Ishikawa (cell line): ENCODE measurements around the gene STAG3.

ENCODE experiments used
- CEBPB ChIP-seq: IDR thresholded peaks from 2 replicates; pipeline ENCODE4 v1.6.1; 2012
- CREB1 ChIP-seq: IDR thresholded peaks from 2 replicates; pipeline ENCODE4 v1.6.1; 2012; ENCODE audit warnings: low read depth
- EGR1 ChIP-seq: IDR thresholded peaks from 2 replicates; pipeline ENCODE4 v1.6.1; 2012
- EP300 ChIP-seq: IDR thresholded peaks from 2 replicates; pipeline ENCODE4 v1.6.1; 2012; ENCODE audit warnings: borderline replicate concordance
- FOXM1 ChIP-seq: IDR thresholded peaks from 2 replicates; pipeline ENCODE4 v1.6.1; 2012; ENCODE audit warnings: low read depth, borderline replicate concordance
- NFIC ChIP-seq: IDR thresholded peaks from 2 replicates; pipeline ENCODE4 v1.6.1; 2012
- RAD21 ChIP-seq: IDR thresholded peaks from 2 replicates; pipeline ENCODE4 v1.6.1; 2012; ENCODE audit warnings: low read depth
- TAF1 ChIP-seq: IDR thresholded peaks from 2 replicates; pipeline ENCODE4 v1.6.1; 2012; ENCODE audit warnings: low read depth, mild to moderate bottlenecking
- TCF12 ChIP-seq: IDR thresholded peaks from 2 replicates; pipeline ENCODE4 v1.6.1; 2012; ENCODE audit warnings: low read depth
- TEAD4 ChIP-seq: IDR thresholded peaks from 2 replicates; pipeline ENCODE4 v1.6.1; 2012
- YY1 ChIP-seq: IDR thresholded peaks from 2 replicates; pipeline ENCODE4 v1.6.1; 2012; ENCODE audit warnings: low read depth
- ZBTB7A ChIP-seq: IDR thresholded peaks from 2 replicates; pipeline ENCODE4 v1.6.1; 2012; ENCODE audit warnings: low read depth
- TF ChIP-seq, protein P1 (sequence below): IDR thresholded peaks from 2 replicates; pipeline ENCODE4 v1.6.1; 2012; ENCODE audit warnings: low read depth, mild to moderate bottlenecking
- TF ChIP-seq, protein P2 (sequence below): IDR thresholded peaks from 2 replicates; pipeline ENCODE4 v1.6.1; 2012
- TF ChIP-seq, protein P3 (sequence below): IDR thresholded peaks from 2 replicates; pipeline ENCODE4 v1.6.1; 2012

Gene STAG3

DNA sequence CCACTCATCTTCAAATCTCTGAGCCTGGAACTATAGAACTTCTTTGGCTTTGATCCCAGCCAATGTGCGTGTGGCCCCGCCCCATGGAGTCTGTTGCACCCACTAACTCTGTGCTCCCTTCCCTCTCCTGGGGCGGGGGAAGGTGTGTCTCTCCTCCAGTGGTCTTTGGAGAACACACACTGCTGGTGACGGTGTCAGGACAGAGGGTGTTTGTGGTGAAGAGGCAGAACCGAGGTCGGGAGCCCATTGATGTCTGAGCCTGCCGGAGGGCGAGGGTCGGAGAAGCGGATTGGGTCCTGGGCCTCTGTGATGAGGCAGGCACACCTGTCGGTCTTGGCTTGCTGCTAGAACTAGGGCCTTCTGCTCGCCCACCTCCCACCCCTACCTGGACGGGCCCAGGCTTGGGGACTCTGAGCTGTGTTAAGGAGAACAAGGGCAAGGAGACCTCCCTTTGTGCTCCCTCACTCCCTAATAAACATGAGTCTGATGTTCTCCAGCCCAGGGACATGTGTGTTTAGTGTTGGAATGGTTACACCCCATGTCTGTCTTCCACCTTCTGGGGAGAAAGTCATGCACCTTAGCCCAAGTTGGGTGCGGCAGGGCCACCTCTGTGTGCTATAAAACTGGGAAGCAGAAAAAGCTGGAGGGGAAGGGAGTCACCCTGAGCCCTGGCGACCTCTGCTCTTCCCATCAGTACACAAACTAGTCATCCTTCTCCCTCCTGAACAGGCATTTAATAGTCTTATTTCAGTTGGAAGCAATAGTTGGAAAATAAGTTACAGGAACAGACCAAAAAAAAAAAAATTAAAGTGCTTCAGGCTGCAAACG lies 23.8 kb upstream of the STAG3 start:
- TF ChIP-seq YY1 (no peak), EGR1 (no peak), RAD21 (no peak), TEAD4 (no peak), TCF12 (no peak), NFIC (no peak), ZBTB7A (no peak), CEBPB (no peak), CREB1 (no peak), FOXM1 (no peak)
- TF ChIP-seq, protein P1, sequence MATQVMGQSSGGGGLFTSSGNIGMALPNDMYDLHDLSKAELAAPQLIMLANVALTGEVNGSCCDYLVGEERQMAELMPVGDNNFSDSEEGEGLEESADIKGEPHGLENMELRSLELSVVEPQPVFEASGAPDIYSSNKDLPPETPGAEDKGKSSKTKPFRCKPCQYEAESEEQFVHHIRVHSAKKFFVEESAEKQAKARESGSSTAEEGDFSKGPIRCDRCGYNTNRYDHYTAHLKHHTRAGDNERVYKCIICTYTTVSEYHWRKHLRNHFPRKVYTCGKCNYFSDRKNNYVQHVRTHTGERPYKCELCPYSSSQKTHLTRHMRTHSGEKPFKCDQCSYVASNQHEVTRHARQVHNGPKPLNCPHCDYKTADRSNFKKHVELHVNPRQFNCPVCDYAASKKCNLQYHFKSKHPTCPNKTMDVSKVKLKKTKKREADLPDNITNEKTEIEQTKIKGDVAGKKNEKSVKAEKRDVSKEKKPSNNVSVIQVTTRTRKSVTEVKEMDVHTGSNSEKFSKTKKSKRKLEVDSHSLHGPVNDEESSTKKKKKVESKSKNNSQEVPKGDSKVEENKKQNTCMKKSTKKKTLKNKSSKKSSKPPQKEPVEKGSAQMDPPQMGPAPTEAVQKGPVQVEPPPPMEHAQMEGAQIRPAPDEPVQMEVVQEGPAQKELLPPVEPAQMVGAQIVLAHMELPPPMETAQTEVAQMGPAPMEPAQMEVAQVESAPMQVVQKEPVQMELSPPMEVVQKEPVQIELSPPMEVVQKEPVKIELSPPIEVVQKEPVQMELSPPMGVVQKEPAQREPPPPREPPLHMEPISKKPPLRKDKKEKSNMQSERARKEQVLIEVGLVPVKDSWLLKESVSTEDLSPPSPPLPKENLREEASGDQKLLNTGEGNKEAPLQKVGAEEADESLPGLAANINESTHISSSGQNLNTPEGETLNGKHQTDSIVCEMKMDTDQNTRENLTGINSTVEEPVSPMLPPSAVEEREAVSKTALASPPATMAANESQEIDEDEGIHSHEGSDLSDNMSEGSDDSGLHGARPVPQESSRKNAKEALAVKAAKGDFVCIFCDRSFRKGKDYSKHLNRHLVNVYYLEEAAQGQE, result no peak
- TF ChIP-seq, protein P2, sequence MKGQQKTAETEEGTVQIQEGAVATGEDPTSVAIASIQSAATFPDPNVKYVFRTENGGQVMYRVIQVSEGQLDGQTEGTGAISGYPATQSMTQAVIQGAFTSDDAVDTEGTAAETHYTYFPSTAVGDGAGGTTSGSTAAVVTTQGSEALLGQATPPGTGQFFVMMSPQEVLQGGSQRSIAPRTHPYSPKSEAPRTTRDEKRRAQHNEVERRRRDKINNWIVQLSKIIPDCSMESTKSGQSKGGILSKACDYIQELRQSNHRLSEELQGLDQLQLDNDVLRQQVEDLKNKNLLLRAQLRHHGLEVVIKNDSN, result no peak

DNA sequence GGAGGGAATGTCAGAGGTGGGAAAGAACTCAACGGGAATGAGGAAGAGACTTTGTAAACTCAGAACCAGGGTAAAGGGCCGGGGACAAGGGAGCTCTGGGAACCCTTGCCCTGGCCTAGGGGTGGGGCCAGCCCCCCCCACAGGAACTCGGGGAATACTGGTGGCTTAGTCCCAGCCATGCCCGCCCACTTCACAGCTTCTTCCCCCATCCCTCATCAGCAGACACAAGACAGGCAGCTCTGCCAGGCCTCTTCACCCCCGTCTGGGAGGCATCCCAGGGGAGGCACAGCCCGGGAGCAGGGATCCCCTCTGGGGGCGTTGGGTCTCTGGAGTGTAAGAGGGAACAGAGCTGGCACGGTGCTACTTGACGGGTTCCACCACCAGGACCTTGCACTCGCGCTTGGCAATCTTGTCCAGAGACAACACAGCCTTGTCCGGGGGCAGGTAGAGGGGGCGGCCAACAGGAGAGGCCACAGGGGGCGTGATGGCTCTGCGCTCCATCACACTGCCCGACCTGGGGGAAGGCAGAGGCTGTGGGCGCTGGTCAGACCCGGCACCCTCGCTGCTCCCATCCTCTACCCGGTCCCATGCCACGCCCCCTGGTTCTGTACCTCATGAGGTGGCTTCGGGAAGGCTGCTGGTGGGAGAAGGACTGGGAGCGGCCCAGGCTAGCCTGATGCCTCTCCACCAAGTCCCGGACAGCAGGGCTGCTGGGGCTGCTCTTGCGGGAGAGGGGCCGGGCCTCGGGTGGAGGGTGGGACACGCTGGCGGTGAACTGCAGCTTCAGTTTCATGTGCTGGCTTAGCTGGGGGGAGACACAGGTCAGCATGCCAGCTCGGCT lies 22.8 kb upstream of the STAG3 start:
- no peak for TF ChIP-seq EP300
- no peak for TF ChIP-seq NFIC
- TF ChIP-seq RAD21, result no peak
- TF ChIP-seq CREB1, result no peak
- no peak for TF ChIP-seq YY1
- no peak for TF ChIP-seq TEAD4
- TF ChIP-seq, protein P1, result no peak
- no peak for TF ChIP-seq TAF1
- TF ChIP-seq CEBPB, result no peak
- TF ChIP-seq, protein P2, result no peak
- TF ChIP-seq EGR1, result no peak
- TF ChIP-seq, protein P3, sequence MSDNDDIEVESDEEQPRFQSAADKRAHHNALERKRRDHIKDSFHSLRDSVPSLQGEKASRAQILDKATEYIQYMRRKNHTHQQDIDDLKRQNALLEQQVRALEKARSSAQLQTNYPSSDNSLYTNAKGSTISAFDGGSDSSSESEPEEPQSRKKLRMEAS, result no peak
- no peak for TF ChIP-seq FOXM1
- TF ChIP-seq TCF12, result no peak
- no peak for TF ChIP-seq ZBTB7A

DNA sequence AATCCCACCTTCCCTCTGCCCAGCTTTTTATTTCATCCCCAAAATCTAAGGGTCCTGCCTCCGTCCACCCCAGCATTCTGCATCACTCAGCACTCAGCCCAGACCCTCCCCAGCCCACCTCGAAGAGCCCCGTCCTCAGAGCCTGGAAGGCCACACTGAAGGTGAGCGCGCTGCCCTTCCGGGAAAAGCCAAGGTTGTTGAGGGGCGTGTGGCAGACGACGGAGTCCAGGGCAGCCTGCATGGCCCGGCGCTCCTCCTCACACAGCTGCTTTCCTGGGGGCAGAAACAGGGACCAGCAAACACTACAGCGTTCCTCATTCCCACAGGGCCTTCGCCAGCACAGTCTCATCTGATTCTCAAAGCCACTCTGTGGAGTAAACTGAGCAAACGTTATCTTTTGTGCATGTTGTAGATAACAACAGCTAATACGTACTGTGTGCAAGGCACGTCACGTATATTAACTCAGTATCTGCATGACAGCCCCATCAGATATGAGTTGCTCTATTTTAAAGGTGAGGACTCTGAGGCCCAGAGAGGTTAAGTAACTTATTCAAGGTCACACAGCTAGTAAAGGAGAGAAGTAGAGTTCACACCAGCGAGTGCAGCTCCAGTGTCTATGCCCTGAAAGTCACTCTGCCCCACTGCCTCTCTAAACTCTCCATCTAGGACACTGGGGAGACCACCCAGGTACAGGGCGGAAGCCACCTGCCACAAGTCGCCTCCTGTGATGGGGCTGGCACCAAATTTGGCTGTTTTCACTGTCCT lies 22.0 kb upstream of the STAG3 start:
- TF ChIP-seq TEAD4, result no peak
- TF ChIP-seq ZBTB7A, result no peak
- no peak for TF ChIP-seq CEBPB
- TF ChIP-seq YY1, result no peak
- no peak for TF ChIP-seq TCF12
- no peak for TF ChIP-seq RAD21
- no peak for TF ChIP-seq NFIC
- TF ChIP-seq, protein P1, result no peak
- TF ChIP-seq EP300, result no peak
- TF ChIP-seq CREB1, result no peak
- TF ChIP-seq EGR1, result no peak
- no peak for TF ChIP-seq FOXM1
- TF ChIP-seq, protein P2, result no peak
- TF ChIP-seq TAF1, result no peak
- TF ChIP-seq, protein P3, result no peak
